Esophagus muscularis mucosa (tissue), 3 donors: ENCODE measurements around the gene CILP2.

Source experiments
- POLR2AphosphoS5 ChIP-seq, 2 donors: sonication (generic); formaldehyde crosslinking; IDR thresholded peaks; one replicate each; pipeline ENCODE4 v1.6.1; 2017; ENCODE audit warnings: antibody characterized with exemption in 2 of 2
- TF ChIP-seq, protein P1 (sequence below), 3 experiments: fragments of 200-600 bp in 2 of 3; fragments of 450-650 bp in 1 of 3; sonication (generic) in 2 of 3; IDR thresholded peaks; one replicate each; pipeline ENCODE4 v1.5.1; 2017 to 2019; ENCODE audit warnings: antibody characterized with exemption in 3 of 3, mild to moderate bottlenecking in 2 of 3, moderate library complexity in 1 of 3

DNA sequence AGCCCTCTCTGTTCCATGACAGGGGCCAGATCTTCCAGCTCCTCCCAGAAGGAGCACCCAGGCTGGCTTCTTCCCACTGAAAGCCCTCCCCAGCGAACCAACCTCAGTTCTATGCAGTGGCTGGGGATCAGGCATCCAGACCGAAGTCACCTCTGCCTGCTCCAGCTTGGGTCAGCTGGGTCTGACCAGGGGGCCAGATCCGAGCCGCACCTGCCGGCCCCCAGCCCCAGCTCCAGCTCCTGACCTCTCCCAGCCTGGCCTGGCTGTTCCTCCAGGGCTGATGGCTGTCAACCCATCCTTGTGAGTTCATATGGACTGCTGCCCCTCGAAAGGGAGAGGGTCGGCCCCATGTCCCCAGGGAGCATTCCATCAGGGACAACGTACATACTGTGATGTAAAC, 30.7 kb upstream of the CILP2 start:
- TF ChIP-seq, protein P1, sequence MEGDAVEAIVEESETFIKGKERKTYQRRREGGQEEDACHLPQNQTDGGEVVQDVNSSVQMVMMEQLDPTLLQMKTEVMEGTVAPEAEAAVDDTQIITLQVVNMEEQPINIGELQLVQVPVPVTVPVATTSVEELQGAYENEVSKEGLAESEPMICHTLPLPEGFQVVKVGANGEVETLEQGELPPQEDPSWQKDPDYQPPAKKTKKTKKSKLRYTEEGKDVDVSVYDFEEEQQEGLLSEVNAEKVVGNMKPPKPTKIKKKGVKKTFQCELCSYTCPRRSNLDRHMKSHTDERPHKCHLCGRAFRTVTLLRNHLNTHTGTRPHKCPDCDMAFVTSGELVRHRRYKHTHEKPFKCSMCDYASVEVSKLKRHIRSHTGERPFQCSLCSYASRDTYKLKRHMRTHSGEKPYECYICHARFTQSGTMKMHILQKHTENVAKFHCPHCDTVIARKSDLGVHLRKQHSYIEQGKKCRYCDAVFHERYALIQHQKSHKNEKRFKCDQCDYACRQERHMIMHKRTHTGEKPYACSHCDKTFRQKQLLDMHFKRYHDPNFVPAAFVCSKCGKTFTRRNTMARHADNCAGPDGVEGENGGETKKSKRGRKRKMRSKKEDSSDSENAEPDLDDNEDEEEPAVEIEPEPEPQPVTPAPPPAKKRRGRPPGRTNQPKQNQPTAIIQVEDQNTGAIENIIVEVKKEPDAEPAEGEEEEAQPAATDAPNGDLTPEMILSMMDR (IDR thresholded peaks at IDR 0.05), result no peak
- TF ChIP-seq POLR2AphosphoS5 (IDR thresholded peaks at IDR 0.05), result no peak
